Common myeloid progenitor, CD34-positive (primary cell): ENCODE results near the gene SRM.

ENCODE experiments used
- CTCF ChIA-PET: fragments of 350-600 bp; sonication (Branson Sonifier 250); formaldehyde crosslinking; loops from one replicate; lab custom pipeline; 2021; ENCODE audit warnings: antibody characterized with exemption; lab: Charles Lee
- POLR2A ChIA-PET: fragments of 350-600 bp; sonication (Branson Sonifier 250); formaldehyde crosslinking; loops from one replicate; lab custom pipeline; 2021; ENCODE audit warnings: antibody characterized with exemption; lab: Charles Lee
- DNase-seq, 3 donors: peaks; one replicate each; pipeline versions ENCODE4 v3.0.0 to v3.0.0-alpha.2; 2013
- H3K27ac ChIP-seq, 2 experiments: 1 replicate in 1 of 2; 2 replicates in 1 of 2; pipeline ENCODE4 v1.7.0; 2013; ENCODE audit warnings: inconsistent platforms in 2 of 2, low read length in 2 of 2, mild to moderate bottlenecking in 2 of 2, low read depth in 1 of 2, moderate library complexity in 1 of 2; ENCODE audit not compliant: severe bottlenecking in 2 of 2, insufficient read depth in 1 of 2, poor library complexity in 1 of 2
- H3K27me3 ChIP-seq, 5 experiments: replicated peaks in 2 of 5; 1 replicate in 3 of 5; 2 replicates in 2 of 5; pipeline versions ENCODE4 v1.6.1 to v1.7.0; 2013; ENCODE audit warnings: low read length in 4 of 5, mild to moderate bottlenecking in 2 of 5, moderate library complexity in 2 of 5, inconsistent platforms in 1 of 5; ENCODE audit not compliant: insufficient read depth in 5 of 5, control insufficient read depth in 4 of 5
- H3K36me3 ChIP-seq, 4 experiments: 1 replicate in 2 of 4; 2 replicates in 2 of 4; pipeline versions ENCODE4 v1.6.1 to v1.7.0; 2013; ENCODE audit warnings: low read length in 3 of 4, control low read depth in 1 of 4, mild to moderate bottlenecking in 1 of 4; ENCODE audit not compliant: control insufficient read depth in 4 of 4, insufficient read depth in 4 of 4
- H3K4me1 ChIP-seq, 4 experiments: 1 replicate in 3 of 4; 2 replicates in 1 of 4; pipeline versions ENCODE4 v1.6.1 to v1.7.1; 2013; ENCODE audit warnings: low read length in 3 of 4, mild to moderate bottlenecking in 3 of 4, control low read depth in 1 of 4, inconsistent platforms in 1 of 4, moderate library complexity in 1 of 4; ENCODE audit not compliant: control insufficient read depth in 4 of 4, insufficient read depth in 4 of 4; ENCODE audit errors: control extremely low read depth in 1 of 4
- H3K4me3 ChIP-seq, 7 experiments: 1 replicate in 4 of 7; 2 replicates in 3 of 7; pipeline versions ENCODE4 v1.5.1 to v1.7.0; 2013; ENCODE audit warnings: mild to moderate bottlenecking in 7 of 7, low read length in 6 of 7, moderate library complexity in 6 of 7, inconsistent platforms in 2 of 7, low read depth in 2 of 7, control low read depth in 1 of 7; ENCODE audit not compliant: insufficient read depth in 4 of 7, control insufficient read depth in 1 of 7; ENCODE audit errors: extremely low read depth in 1 of 7
- H3K9me3 ChIP-seq, 5 experiments: 1 replicate in 4 of 5; 2 replicates in 1 of 5; pipeline versions ENCODE4 v1.6.1 to v1.7.1; 2013; ENCODE audit warnings: low read length in 4 of 5, mild to moderate bottlenecking in 2 of 5, inconsistent platforms in 1 of 5, low read depth in 1 of 5, moderate library complexity in 1 of 5; ENCODE audit not compliant: control insufficient read depth in 4 of 5, insufficient read depth in 2 of 5; ENCODE audit errors: control extremely low read depth in 1 of 5
- WGBS: methylation state at CpG from one replicate; pipeline ENCODE4 v1.1.5; 2013; ENCODE audit not compliant: insufficient coverage; 5-methylcytosine and 5-hydroxymethylcytosine counted together

SRM gene

GRCh38 chr1:11058595-11059154 lies 1.1 kb downstream of the SRM start:
- Histone ChIP-seq H3K27me3 (no peaks in the 10 kb centered on the region), H3K36me3 (peaks cover 3 to 46% (median 21%) of the 10 kb centered on the region in 4 experiments), H3K4me3 (peak overlapping the region; percentile 44 to 91 (median 82)), H3K27ac (peak overlapping the region in 1 of 2 experiments; percentile 68), H3K4me1 (peaks cover 6 to 27% (median 19%) of the 10 kb centered on the region in 4 experiments), H3K9me3 (no peaks in the 10 kb centered on the region)
- POLR2A ChIA-PET: no interaction called here
- WGBS: 86% methylated on average over 18 of the region's 28 CpGs
- DNase-seq: no peak
- CTCF ChIA-PET: interaction anchor here (2.1 kb wide), 1 partner anchor 21 kb away, joined by 7 read pairs; no protein-coding TSS in a partner anchor

DNA sequence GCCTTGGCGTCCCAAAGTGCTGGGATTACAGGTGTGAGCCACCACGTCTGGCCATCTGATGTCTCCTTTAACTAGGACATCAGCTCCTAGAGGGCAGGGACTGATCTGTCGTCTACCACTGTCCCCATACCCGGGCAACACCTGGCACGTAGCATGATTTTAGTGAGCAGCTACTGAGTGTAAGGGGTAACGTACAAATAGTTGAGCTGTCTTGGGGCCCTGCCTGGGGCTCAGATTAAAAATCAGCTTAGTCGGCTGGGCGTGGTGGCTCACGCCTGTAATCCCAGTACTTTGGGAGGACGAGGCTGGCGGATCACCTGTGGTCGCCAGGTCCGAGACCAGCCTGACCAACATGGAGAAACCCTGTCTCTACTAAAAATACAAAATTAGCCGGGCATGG lies 1.8 kb downstream of the SRM start:
- Histone ChIP-seq H3K27ac (no peak overlapping the region), H3K27me3 (peaks cover 0 to 3% (median 0%) of the 10 kb centered on the region in 5 experiments), H3K4me3 (no peak overlapping the region), H3K9me3 (no peaks in the 10 kb centered on the region), H3K36me3 (peaks cover 3 to 42% (median 19%) of the 10 kb centered on the region in 4 experiments), H3K4me1 (peaks cover 6 to 23% (median 19%) of the 10 kb centered on the region in 4 experiments)
- DNase-seq: no peak
- ChIA-PET POLR2A (no interaction called here), CTCF (interaction anchor here (1.0 to 2.1 kb wide), 3 partner anchors 17 to 22 kb away, joined by 3 to 7 read pairs (median 3); no protein-coding TSS in a partner anchor)
- over 99% methylated on average over 14 of the region's 14 CpGs for WGBS

- peaks cover 6 to 20% (median 19%) of the 10 kb centered on the region in 4 experiments for H3K4me1 ChIP-seq
- no peak overlapping the region for H3K4me3 ChIP-seq
- DNase-seq: no peak
- H3K9me3 ChIP-seq: no peaks in the 10 kb centered on the region
- peaks cover 3 to 38% (median 18%) of the 10 kb centered on the region in 4 experiments for H3K36me3 ChIP-seq
- WGBS: 97% methylated on average over 5 of the region's 8 CpGs
- peaks cover 0 to 8% (median 0%) of the 10 kb centered on the region in 5 experiments for H3K27me3 ChIP-seq
- no peak overlapping the region for H3K27ac ChIP-seq
- CTCF ChIA-PET: interaction anchor here (0.6 to 2.1 kb wide), 6 partner anchors 11 to 605 kb away, joined by 3 to 7 read pairs (median 3); no protein-coding TSS in a partner anchor
- POLR2A ChIA-PET: no interaction called here
Measured at GRCh38 chr1:11057477-11057876, 2.3 kb downstream of the SRM start.

DNA sequence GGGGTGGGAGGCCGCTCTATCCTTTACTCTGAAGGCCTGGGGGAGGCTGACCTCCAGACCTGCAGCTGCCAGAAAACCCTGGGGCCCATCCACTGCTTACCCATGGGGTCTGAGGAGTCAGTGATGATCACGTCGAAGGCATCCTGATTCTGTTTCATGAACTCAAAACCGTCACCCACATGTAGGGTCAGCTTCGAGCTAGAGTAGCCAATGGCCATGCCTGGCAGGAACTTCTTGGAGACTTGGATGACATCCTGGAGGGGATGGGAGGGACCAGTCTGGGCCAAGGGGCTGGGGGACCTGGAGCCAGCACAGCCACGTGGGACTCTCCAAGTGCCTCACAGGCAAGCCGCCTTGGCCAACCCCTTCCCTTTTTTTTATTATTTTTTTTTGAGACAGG lies 3.3 kb downstream of the SRM start:
- Histone ChIP-seq H3K27me3 (peaks cover 0 to 10% (median 0%) of the 10 kb centered on the region in 5 experiments), H3K36me3 (peaks cover 3 to 38% (median 18%) of the 10 kb centered on the region in 4 experiments), H3K4me3 (no peak overlapping the region), H3K27ac (no peak overlapping the region), H3K4me1 (peaks cover 6 to 20% (median 19%) of the 10 kb centered on the region in 4 experiments), H3K9me3 (no peaks in the 10 kb centered on the region)
- no peak for DNase-seq
- 94% methylated on average over 5 of the region's 7 CpGs for WGBS
- ChIA-PET POLR2A (no interaction called here), CTCF (interaction anchor here (0.6 to 1.3 kb wide), 3 partner anchors 10 to 604 kb away, joined by 3 to 4 read pairs (median 4); no protein-coding TSS in a partner anchor)

GRCh38 chr1:11055676-11056075 lies 4.1 kb downstream of the SRM start:
- CTCF ChIA-PET: interaction anchor here (0.6 to 1.3 kb wide), 2 partner anchors 24 to 138 kb away, joined by 3 to 4 read pairs; no protein-coding TSS in a partner anchor
- POLR2A ChIA-PET: interaction anchor here (0.6 kb wide), 1 partner anchor 13 kb away, joined by 3 read pairs; no protein-coding TSS in a partner anchor
- no peaks in the 10 kb centered on the region for H3K9me3 ChIP-seq
- WGBS: 95% methylated on average over 6 of the region's 12 CpGs
- H3K27me3 ChIP-seq: peaks cover 0 to 10% (median 0%) of the 10 kb centered on the region in 5 experiments
- DNase-seq: no peak
- peaks cover 3 to 16% (median 14%) of the 10 kb centered on the region in 4 experiments for H3K4me1 ChIP-seq
- no peak overlapping the region for H3K27ac ChIP-seq
- H3K4me3 ChIP-seq: no peak overlapping the region
- H3K36me3 ChIP-seq: peaks cover 3 to 38% (median 18%) of the 10 kb centered on the region in 4 experiments

DNA sequence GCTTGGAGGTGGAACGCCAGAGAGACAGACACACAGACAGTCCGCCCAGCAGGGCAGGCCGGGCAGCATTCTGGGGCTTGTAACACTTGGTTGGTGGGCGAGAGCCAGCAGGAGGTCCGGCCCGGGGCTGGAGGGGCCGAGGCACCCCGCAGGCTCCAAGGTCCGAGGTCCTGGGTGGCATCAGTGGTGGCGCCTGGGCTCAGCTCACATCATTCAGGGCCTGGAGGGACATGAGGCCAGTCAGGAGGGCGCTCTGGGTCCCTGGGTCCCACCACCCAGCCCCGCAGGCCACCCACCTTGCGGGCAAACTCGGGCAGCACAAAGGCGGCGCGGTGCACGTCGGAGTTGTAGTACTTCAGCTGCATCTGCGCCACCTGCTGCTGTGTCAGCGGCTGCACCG lies 5.2 kb downstream of the SRM start:
- ChIA-PET CTCF (interaction anchor here (2.1 kb wide), 1 partner anchor 23 kb away, joined by 4 read pairs; no protein-coding TSS in a partner anchor), POLR2A (no interaction called here)
- peaks cover 3 to 38% (median 18%) of the 10 kb centered on the region in 4 experiments for H3K36me3 ChIP-seq
- H3K27me3 ChIP-seq: peaks cover 0 to 10% (median 0%) of the 10 kb centered on the region in 5 experiments
- no peaks in the 10 kb centered on the region for H3K9me3 ChIP-seq
- WGBS: 97% methylated on average over 19 of the region's 22 CpGs
- no peak overlapping the region for H3K4me3 ChIP-seq
- H3K4me1 ChIP-seq: peaks cover 0 to 12% (median 11%) of the 10 kb centered on the region in 4 experiments
- DNase-seq: no peak
- H3K27ac ChIP-seq: no peak overlapping the region

GRCh38 chr1:11054181-11054580 lies 5.6 kb downstream of the SRM start:
- H3K36me3 ChIP-seq: peaks cover 3 to 38% (median 18%) of the 10 kb centered on the region in 4 experiments
- POLR2A ChIA-PET: no interaction called here
- CTCF ChIA-PET: interaction anchor here (2.1 kb wide), 1 partner anchor 23 kb away, joined by 4 read pairs; no protein-coding TSS in a partner anchor

More at GRCh38 chr1:11054181-11054580, 5.6 kb downstream of the SRM start:
- WGBS: 98% methylated on average over 6 of the region's 7 CpGs
- peaks cover 0 to 10% (median 0%) of the 10 kb centered on the region in 5 experiments for H3K27me3 ChIP-seq
- peaks cover 0 to 10% (median 8%) of the 10 kb centered on the region in 4 experiments for H3K4me1 ChIP-seq
- no peak for DNase-seq
- H3K4me3 ChIP-seq: no peak overlapping the region
- no peaks in the 10 kb centered on the region for H3K9me3 ChIP-seq
- no peak overlapping the region for H3K27ac ChIP-seq
